HCT116 (cell line): ENCODE data around the gene NPEPL1. TPM values are rescaled to one million over a fixed set of nuclear protein-coding genes. Genes with fewer than 3 reads are reported as not detected.

Source experiments
- ATAC-seq: fragments of 200-7000 bp; cut with Tn5 transposase; 2 replicates; pipeline ENCODE4 v1.9.1; 2020; ENCODE audit warnings: mild to moderate bottlenecking, moderate library complexity
- BruUV-seq: library from RNA; stranded (reverse); fragments of 400-500 nt; replicated peaks from 2 replicates; lab custom pipeline; 2021; lab: Mats Ljungman, UMichigan
- CTCF ChIA-PET: fragments of 300-600 bp; sonication (Branson Sonifier 250); formaldehyde crosslinking; loops from one replicate; lab custom pipeline; 2021; ENCODE audit warnings: antibody characterized with exemption; lab: Charles Lee
- POLR2A ChIA-PET: fragments of 300-600, 350-600 bp; sonication (Branson Sonifier 250); formaldehyde crosslinking; loops from one replicate; lab custom pipeline; 2021; ENCODE audit warnings: antibody characterized with exemption; lab: Charles Lee
- RAD21 ChIA-PET, 2 experiments: fragments of 300-600 bp; sonication (Branson Sonifier 250); formaldehyde crosslinking; loops; one replicate each; lab custom pipeline; 2023; ENCODE audit warnings: low total read pairs in 2 of 2; ENCODE audit not compliant: uncharacterized antibody in 2 of 2, unreplicated experiment in 2 of 2, low non-redundant PET in 1 of 2; lab: Charles Lee
- DNase-seq: peaks from one replicate; pipeline ENCODE4 v3.0.0-alpha.2; 2010; ENCODE audit warnings: low read depth, low spot score
- H2AFZ ChIP-seq: fragments of 200-600 bp; shearing (Covaris generic), sonication (generic); 2 replicates; pipeline ENCODE4 v1.6.1; 2017; ENCODE audit warnings: low read depth, mixed run types, mixed read lengths, antibody characterized with exemption, low read length; ENCODE audit not compliant: poor library complexity, severe bottlenecking
- H3K27ac ChIP-seq: 2 replicates; pipeline ENCODE4 v1.5.1; 2012; ENCODE audit warnings: low read depth, low read length
- H3K27me3 ChIP-seq: fragments of 200-600 bp; sonication (generic); 2 replicates; pipeline ENCODE4 v1.6.1; 2016; ENCODE audit warnings: mixed run types, low read length, mixed read lengths; ENCODE audit not compliant: insufficient read depth
- H3K36me3 ChIP-seq, 2 experiments: fragments of 200-500 bp in 1 of 2; fragments of 200-600 bp in 1 of 2; sonication (Bioruptor generic) in 1 of 2; sonication (generic) in 1 of 2; 2 replicates each; pipeline versions ENCODE4 v1.5.1 to v1.6.1; 2014 to 2016; ENCODE audit warnings: low read length in 2 of 2, inconsistent platforms in 1 of 2, mixed read lengths in 1 of 2, mixed run types in 1 of 2; ENCODE audit not compliant: insufficient read depth in 2 of 2, control insufficient read depth in 1 of 2
- H3K4me1 ChIP-seq, 2 experiments: fragments of 200-600 bp in 1 of 2; sonication (generic) in 1 of 2; 2 replicates each; pipeline versions ENCODE4 v1.5.1 to v1.6.1; 2012 to 2017; ENCODE audit warnings: low read length in 2 of 2, inconsistent platforms in 1 of 2, mild to moderate bottlenecking in 1 of 2, mixed read lengths in 1 of 2, mixed run types in 1 of 2, moderate library complexity in 1 of 2; ENCODE audit not compliant: insufficient read depth in 2 of 2, control insufficient read depth in 1 of 2
- H3K4me2 ChIP-seq: fragments of 200-600 bp; sonication (generic); 2 replicates; pipeline ENCODE4 v1.6.1; 2017; ENCODE audit warnings: mixed run types, low read length, mixed read lengths
- H3K4me3 ChIP-seq, 2 experiments: fragments of 200-600 bp in 1 of 2; sonication (generic) in 1 of 2; replicated peaks in 1 of 2; 2 replicates each; pipeline ENCODE4 v1.5.1; 2011 to 2016; ENCODE audit warnings: low read length in 2 of 2, control low read depth in 1 of 2, low read depth in 1 of 2, mild to moderate bottlenecking in 1 of 2, mixed read lengths in 1 of 2, mixed run types in 1 of 2
- H3K79me2 ChIP-seq: fragments of 200-600 bp; sonication (generic); 2 replicates; pipeline ENCODE4 v1.6.1; 2017; ENCODE audit warnings: mild to moderate bottlenecking, mixed run types, low read length, moderate library complexity, mixed read lengths; ENCODE audit not compliant: insufficient read depth
- H3K9ac ChIP-seq: fragments of 200-600 bp; sonication (generic); 2 replicates; pipeline ENCODE4 v1.6.1; 2016; ENCODE audit warnings: low read length, mixed read lengths
- H3K9me2 ChIP-seq: fragments of 200-600 bp; sonication (generic), shearing (Covaris generic); 2 replicates; pipeline ENCODE4 v1.6.1; 2017; ENCODE audit warnings: mixed run types, mild to moderate bottlenecking, moderate library complexity; ENCODE audit not compliant: insufficient read depth
- H3K9me3 ChIP-seq, 2 experiments: fragments of 200-500 bp in 1 of 2; fragments of 200-600 bp in 1 of 2; sonication (Bioruptor generic) in 1 of 2; sonication (generic) in 1 of 2; 2 replicates each; pipeline ENCODE4 v1.6.1; 2014 to 2017; ENCODE audit warnings: low read length in 2 of 2, mixed read lengths in 2 of 2, inconsistent platforms in 1 of 2, low read depth in 1 of 2, mild to moderate bottlenecking in 1 of 2, mixed run types in 1 of 2, moderate library complexity in 1 of 2; ENCODE audit not compliant: control insufficient read depth in 1 of 2, insufficient read depth in 1 of 2
- H4K20me1 ChIP-seq: fragments of 200-600 bp; sonication (generic), shearing (Covaris generic); 2 replicates; pipeline ENCODE4 v1.6.1; 2017; ENCODE audit warnings: mixed run types, mild to moderate bottlenecking, moderate library complexity; ENCODE audit not compliant: insufficient read depth
- ATF3 ChIP-seq: IDR thresholded peaks from 2 replicates; pipeline ENCODE4 v1.6.1; 2012
- CEBPB ChIP-seq: IDR thresholded peaks from 2 replicates; pipeline ENCODE4 v1.6.1; 2012; ENCODE audit warnings: low read depth
- EGR1 ChIP-seq: IDR thresholded peaks from 2 replicates; pipeline ENCODE4 v1.6.1; 2012; ENCODE audit warnings: low read depth
- EZH2 ChIP-seq: fragments of 200-600 bp; sonication (generic); IDR thresholded peaks from 2 replicates; pipeline ENCODE4 v1.6.1; 2017; ENCODE audit warnings: antibody characterized with exemption, mixed run types
- MAX ChIP-seq: IDR thresholded peaks from 2 replicates; pipeline ENCODE4 v1.6.1; 2012
- RAD21 ChIP-seq: IDR thresholded peaks from 2 replicates; pipeline ENCODE4 v1.6.1; 2012; ENCODE audit warnings: low read depth, mild to moderate bottlenecking
- SP1 ChIP-seq: IDR thresholded peaks from 2 replicates; pipeline ENCODE4 v1.6.1; 2012; ENCODE audit warnings: low read depth
- TCF7L2 ChIP-seq: IDR thresholded peaks from 2 replicates; pipeline ENCODE4 v1.7.0; 2011; ENCODE audit warnings: borderline replicate concordance, inconsistent platforms; ENCODE audit not compliant: insufficient read depth, insufficient read length; ENCODE audit errors: extremely low read depth
- ZFX ChIP-seq: fragments of 450-650 bp; IDR thresholded peaks from 2 replicates; pipeline ENCODE4 v1.6.1; 2017
- ZNF274 ChIP-seq: fragments of 200-500 bp; sonication (Bioruptor generic); IDR thresholded peaks from 2 replicates; pipeline ENCODE4 v1.6.1; 2014; ENCODE audit warnings: mild to moderate bottlenecking, low read depth, low read length, inconsistent platforms
- intact Hi-C: fragments of 100-400 bp; cut with micrococcal nuclease; formaldehyde crosslinking; loops from 2 replicates; pipeline ENCODE4 v1.10.0; 2022
- total RNA-seq: library from RNA; stranded (reverse); gene quantifications from one replicate; pipeline ENCODE4 v1.2.1, GENCODE V29; 2021; ENCODE audit not compliant: unreplicated experiment
- TF ChIP-seq, protein P1 (sequence below): IDR thresholded peaks from 2 replicates; pipeline ENCODE4 v1.6.1; 2011; ENCODE audit warnings: mild to moderate bottlenecking, low read length, moderate library complexity; ENCODE audit not compliant: insufficient replicate concordance; ENCODE audit errors: extremely low read depth

Gene NPEPL1
- total RNA-seq, 1 experiment from 2014 or later: 16.6 TPM

GRCh38 chr20:58717278-58718091 lies 24.9 kb downstream of the NPEPL1 start (continued):
- TF ChIP-seq, protein P1, sequence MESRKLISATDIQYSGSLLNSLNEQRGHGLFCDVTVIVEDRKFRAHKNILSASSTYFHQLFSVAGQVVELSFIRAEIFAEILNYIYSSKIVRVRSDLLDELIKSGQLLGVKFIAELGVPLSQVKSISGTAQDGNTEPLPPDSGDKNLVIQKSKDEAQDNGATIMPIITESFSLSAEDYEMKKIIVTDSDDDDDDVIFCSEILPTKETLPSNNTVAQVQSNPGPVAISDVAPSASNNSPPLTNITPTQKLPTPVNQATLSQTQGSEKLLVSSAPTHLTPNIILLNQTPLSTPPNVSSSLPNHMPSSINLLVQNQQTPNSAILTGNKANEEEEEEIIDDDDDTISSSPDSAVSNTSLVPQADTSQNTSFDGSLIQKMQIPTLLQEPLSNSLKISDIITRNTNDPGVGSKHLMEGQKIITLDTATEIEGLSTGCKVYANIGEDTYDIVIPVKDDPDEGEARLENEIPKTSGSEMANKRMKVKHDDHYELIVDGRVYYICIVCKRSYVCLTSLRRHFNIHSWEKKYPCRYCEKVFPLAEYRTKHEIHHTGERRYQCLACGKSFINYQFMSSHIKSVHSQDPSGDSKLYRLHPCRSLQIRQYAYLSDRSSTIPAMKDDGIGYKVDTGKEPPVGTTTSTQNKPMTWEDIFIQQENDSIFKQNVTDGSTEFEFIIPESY: no peak
- TF ChIP-seq RAD21 (no peak), ATF3 (no peak), MAX (no peak), SP1 (no peak), CEBPB (no peak), ZFX (no peak), EZH2 (no peak), TCF7L2 (no peak), EGR1 (no peak), ZNF274 (no peak)

GRCh38 chr20:58718121-58718563 lies 25.5 kb downstream of the NPEPL1 start:
- Histone ChIP-seq H3K9ac (no peak overlapping the region), H3K4me3 (no peak overlapping the region), H4K20me1 (no peaks in the 10 kb centered on the region), H3K9me2 (no peaks in the 10 kb centered on the region), H3K79me2 (no peaks in the 10 kb centered on the region), H3K4me1 (no peaks in the 10 kb centered on the region), H3K36me3 (no peaks in the 10 kb centered on the region), H3K27me3 (peaks cover 3% of the 10 kb centered on the region; the same call in 1 of the 2 replicates), H3K9me3 (no peaks in the 10 kb centered on the region), H3K4me2 (no peak overlapping the region), H2AFZ (no peak overlapping the region), H3K27ac (no peak overlapping the region)
- ChIA-PET RAD21 (no interaction called here), CTCF (no interaction called here), POLR2A (no interaction called here)
- no peak for ATAC-seq
- no TSS peak for BruUV-seq
- intact Hi-C loops: no loop called here
- no peak for TF ChIP-seq RAD21
- DNase-seq: no peak
